ENCODE results near the gene LHFPL6.
A peak's percentile ranks its signal among the peaks of the same experiment; 100 is the strongest.
"Not testable (repeated sequence)": the region's sequence is repeated elsewhere in the genome, so short reads cannot be mapped to it uniquely, and the experiment has no call there.

LHFPL6 gene

GRCh38 chr13:39350461-39350881 is 252.5 kb downstream of the LHFPL6 start:
- Histone ChIP-seq H3K36me3 (ENCODE audit: control insufficient read depth, low read depth, low read length) (no peaks in the 10 kb centered on the region), H3K4me1 (ENCODE audit: control insufficient read depth, low read depth, low read length) (peaks cover 35% of the 10 kb centered on the region), H3K9me3 (ENCODE audit: control insufficient read depth, low read depth, low read length) (no peaks in the 10 kb centered on the region), H3K27me3 (ENCODE audit: control insufficient read depth, insufficient read depth, low read length) (peaks cover 64% of the 10 kb centered on the region), H3K4me3 (ENCODE audit: low read length) (no peak overlapping the region), H3K9ac (ENCODE audit: low read length) (no peak overlapping the region), H3K27ac (ENCODE audit: low read length) (no peak overlapping the region)

- no peaks in the 10 kb centered on the region for H3K9me3 ChIP-seq (ENCODE audit: control insufficient read depth, low read depth, low read length)
- H3K4me1 ChIP-seq (ENCODE audit: control insufficient read depth, low read depth, low read length), result peaks cover 35% of the 10 kb centered on the region
- peaks cover 64% of the 10 kb centered on the region for H3K27me3 ChIP-seq (ENCODE audit: control insufficient read depth, insufficient read depth, low read length)
Measured at GRCh38 chr13:39349391-39349960, 253.5 kb downstream of the LHFPL6 start.

GRCh38 chr13:39347926-39348901 is 254.8 kb downstream of the LHFPL6 start:
- Histone ChIP-seq H3K27me3 (ENCODE audit: control insufficient read depth, insufficient read depth, low read length) (peaks cover 64% of the 10 kb centered on the region), H3K4me1 (ENCODE audit: control insufficient read depth, low read depth, low read length) (peaks cover 35% of the 10 kb centered on the region), H3K9me3 (ENCODE audit: control insufficient read depth, low read depth, low read length) (no peaks in the 10 kb centered on the region), H3K36me3 (ENCODE audit: control insufficient read depth, low read depth, low read length) (no peaks in the 10 kb centered on the region), H3K27ac (ENCODE audit: low read length) (no peak overlapping the region), H3K9ac (ENCODE audit: low read length) (no peak overlapping the region), H3K4me3 (ENCODE audit: low read length) (peak overlapping the region; percentile 28)

More at GRCh38 chr13:39349391-39349960, 253.5 kb downstream of the LHFPL6 start:
- no peak overlapping the region for H3K27ac ChIP-seq (ENCODE audit: low read length)
- no peaks in the 10 kb centered on the region for H3K36me3 ChIP-seq (ENCODE audit: control insufficient read depth, low read depth, low read length)
- no peak overlapping the region for H3K4me3 ChIP-seq (ENCODE audit: low read length)
- H3K9ac ChIP-seq (ENCODE audit: low read length), result no peak overlapping the region

GRCh38 chr13:39345982-39346381 is 257.0 kb downstream of the LHFPL6 start:
- peaks cover 38% of the 10 kb centered on the region for H3K4me1 ChIP-seq (ENCODE audit: control insufficient read depth, low read depth, low read length)
- no peak overlapping the region for H3K9ac ChIP-seq (ENCODE audit: low read length)
- H3K27ac ChIP-seq (ENCODE audit: low read length), result no peak overlapping the region
- H3K4me3 ChIP-seq (ENCODE audit: low read length), result no peak overlapping the region
- H3K36me3 ChIP-seq (ENCODE audit: control insufficient read depth, low read depth, low read length), result no peaks in the 10 kb centered on the region
- H3K9me3 ChIP-seq (ENCODE audit: control insufficient read depth, low read depth, low read length), result no peaks in the 10 kb centered on the region
- H3K27me3 ChIP-seq (ENCODE audit: control insufficient read depth, insufficient read depth, low read length), result peaks cover 52% of the 10 kb centered on the region

- peaks cover 8% of the 10 kb centered on the region for H3K27me3 ChIP-seq (ENCODE audit: control insufficient read depth, insufficient read depth, low read length)
- peaks cover 7% of the 10 kb centered on the region for H3K4me1 ChIP-seq (ENCODE audit: control insufficient read depth, low read depth, low read length)
- H3K4me3 ChIP-seq (ENCODE audit: low read length), result no peak overlapping the region
- H3K9ac ChIP-seq (ENCODE audit: low read length), result no peak overlapping the region
- H3K27ac ChIP-seq (ENCODE audit: low read length), result no peak overlapping the region
- H3K9me3 ChIP-seq (ENCODE audit: control insufficient read depth, low read depth, low read length), result no peaks in the 10 kb centered on the region
- H3K36me3 ChIP-seq (ENCODE audit: control insufficient read depth, low read depth, low read length), result no peaks in the 10 kb centered on the region
Measured at GRCh38 chr13:39341251-39341650, 261.7 kb downstream of the LHFPL6 start.

GRCh38 chr13:39338114-39338513 is 264.9 kb downstream of the LHFPL6 start:
- not testable (repeated sequence) for H3K27me3 ChIP-seq (ENCODE audit: control insufficient read depth, insufficient read depth, low read length); H3K4me3 ChIP-seq (ENCODE audit: low read length); H3K9ac ChIP-seq (ENCODE audit: low read length); H3K4me1 ChIP-seq (ENCODE audit: control insufficient read depth, low read depth, low read length); H3K9me3 ChIP-seq (ENCODE audit: control insufficient read depth, low read depth, low read length); H3K27ac ChIP-seq (ENCODE audit: low read length); H3K36me3 ChIP-seq (ENCODE audit: control insufficient read depth, low read depth, low read length)

- Histone ChIP-seq H3K4me3 (ENCODE audit: low read length) (no peak overlapping the region), H3K27me3 (ENCODE audit: control insufficient read depth, insufficient read depth, low read length) (no peaks in the 10 kb centered on the region), H3K9ac (ENCODE audit: low read length) (no peak overlapping the region), H3K27ac (ENCODE audit: low read length) (no peak overlapping the region), H3K4me1 (ENCODE audit: control insufficient read depth, low read depth, low read length) (peaks cover 7% of the 10 kb centered on the region), H3K36me3 (ENCODE audit: control insufficient read depth, low read depth, low read length) (no peaks in the 10 kb centered on the region), H3K9me3 (ENCODE audit: control insufficient read depth, low read depth, low read length) (no peaks in the 10 kb centered on the region)
Measured at GRCh38 chr13:39336937-39337336, 266.1 kb downstream of the LHFPL6 start.

- no peaks in the 10 kb centered on the region for H3K36me3 ChIP-seq (ENCODE audit: control insufficient read depth, low read depth, low read length)
- no peak overlapping the region for H3K27ac ChIP-seq (ENCODE audit: low read length)
- H3K4me1 ChIP-seq (ENCODE audit: control insufficient read depth, low read depth, low read length), result peaks cover 3% of the 10 kb centered on the region
- no peak overlapping the region for H3K4me3 ChIP-seq (ENCODE audit: low read length)
- H3K27me3 ChIP-seq (ENCODE audit: control insufficient read depth, insufficient read depth, low read length), result no peaks in the 10 kb centered on the region
- H3K9ac ChIP-seq (ENCODE audit: low read length), result no peak overlapping the region
- no peaks in the 10 kb centered on the region for H3K9me3 ChIP-seq (ENCODE audit: control insufficient read depth, low read depth, low read length)
Measured at GRCh38 chr13:39336207-39336606, 266.8 kb downstream of the LHFPL6 start.

- Histone ChIP-seq H3K4me3 (ENCODE audit: low read length) (no peak overlapping the region), H3K36me3 (ENCODE audit: control insufficient read depth, low read depth, low read length) (no peaks in the 10 kb centered on the region), H3K9me3 (ENCODE audit: control insufficient read depth, low read depth, low read length) (no peaks in the 10 kb centered on the region), H3K4me1 (ENCODE audit: control insufficient read depth, low read depth, low read length) (no peaks in the 10 kb centered on the region), H3K27ac (ENCODE audit: low read length) (no peak overlapping the region), H3K9ac (ENCODE audit: low read length) (no peak overlapping the region), H3K27me3 (ENCODE audit: control insufficient read depth, insufficient read depth, low read length) (no peaks in the 10 kb centered on the region)
Measured at GRCh38 chr13:39335721-39336120, 267.3 kb downstream of the LHFPL6 start.

- Histone ChIP-seq H3K4me3 (ENCODE audit: low read length) (no peak overlapping the region), H3K27ac (ENCODE audit: low read length) (no peak overlapping the region), H3K9ac (ENCODE audit: low read length) (no peak overlapping the region), H3K36me3 (ENCODE audit: control insufficient read depth, low read depth, low read length) (no peaks in the 10 kb centered on the region), H3K4me1 (ENCODE audit: control insufficient read depth, low read depth, low read length) (peaks cover 23% of the 10 kb centered on the region), H3K27me3 (ENCODE audit: control insufficient read depth, insufficient read depth, low read length) (peaks cover 4% of the 10 kb centered on the region), H3K9me3 (ENCODE audit: control insufficient read depth, low read depth, low read length) (no peaks in the 10 kb centered on the region)
Measured at GRCh38 chr13:39330504-39330903, 272.5 kb downstream of the LHFPL6 start.

GRCh38 chr13:39329182-39329639 is 273.8 kb downstream of the LHFPL6 start:
- Histone ChIP-seq H3K27me3 (ENCODE audit: control insufficient read depth, insufficient read depth, low read length) (peaks cover 4% of the 10 kb centered on the region), H3K4me1 (ENCODE audit: control insufficient read depth, low read depth, low read length) (peaks cover 23% of the 10 kb centered on the region), H3K36me3 (ENCODE audit: control insufficient read depth, low read depth, low read length) (no peaks in the 10 kb centered on the region), H3K27ac (ENCODE audit: low read length) (peak overlapping the region; percentile 7), H3K9ac (ENCODE audit: low read length) (peak overlapping the region; percentile 20), H3K4me3 (ENCODE audit: low read length) (peak overlapping the region; percentile 39), H3K9me3 (ENCODE audit: control insufficient read depth, low read depth, low read length) (no peaks in the 10 kb centered on the region)

Measured in iPS-18a (cell line).